Medulla oblongata (tissue), 1 donor: Measurements from ENCODE around the gene PRRC2A.
A peak's percentile ranks its signal among the peaks of the same experiment; 100 is the strongest.

ENCODE experiments used
- DNase-seq: peaks from one replicate; pipeline ENCODE4 v3.0.0-alpha.2; 2015; ENCODE audit errors: extremely low spot score

The PRRC2A gene

GRCh38 chr6:31651602-31652191 is 31.2 kb downstream of the PRRC2A start:
- DNase-seq = peak; percentile 75

DNA sequence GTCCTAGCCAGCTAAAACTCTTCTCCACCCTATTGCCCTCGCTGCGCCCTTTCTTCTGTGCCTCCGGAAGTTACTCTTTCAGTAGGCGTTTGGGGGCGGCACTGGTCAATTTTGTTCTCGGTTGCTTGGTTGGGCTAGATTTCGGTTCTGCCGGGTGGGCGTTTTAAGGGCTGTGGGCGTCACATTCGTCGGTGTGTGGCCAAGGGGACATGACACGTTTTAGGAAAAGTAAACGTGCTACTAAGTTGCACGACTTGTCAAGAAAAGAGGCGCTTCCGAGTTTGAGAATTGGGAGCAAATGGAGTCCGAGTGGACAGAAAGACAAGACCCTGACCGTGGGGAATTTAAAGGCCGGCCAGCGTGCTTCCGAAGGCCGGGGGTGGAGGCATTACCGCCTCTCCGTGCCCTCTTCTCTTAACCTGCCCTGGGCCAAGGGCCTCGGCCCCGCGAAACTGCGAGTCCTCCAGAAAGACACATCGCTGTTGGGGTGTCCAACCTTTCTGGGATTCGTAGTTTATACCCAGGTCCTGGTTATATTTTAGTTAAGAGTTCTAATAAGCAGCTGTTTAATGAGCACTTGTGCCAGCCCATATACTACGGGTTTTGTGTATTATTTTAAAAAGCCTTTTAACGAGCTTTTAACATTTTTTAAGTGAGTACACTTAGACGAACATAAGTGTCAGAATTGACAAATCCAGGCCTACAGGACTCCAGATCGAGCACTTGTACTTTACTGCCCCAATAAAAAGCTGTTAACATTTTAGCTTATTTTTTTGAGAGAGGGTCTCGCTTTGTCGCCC is 32.6 kb downstream of the PRRC2A start:
- DNase-seq = peak; percentile 95

DNA sequence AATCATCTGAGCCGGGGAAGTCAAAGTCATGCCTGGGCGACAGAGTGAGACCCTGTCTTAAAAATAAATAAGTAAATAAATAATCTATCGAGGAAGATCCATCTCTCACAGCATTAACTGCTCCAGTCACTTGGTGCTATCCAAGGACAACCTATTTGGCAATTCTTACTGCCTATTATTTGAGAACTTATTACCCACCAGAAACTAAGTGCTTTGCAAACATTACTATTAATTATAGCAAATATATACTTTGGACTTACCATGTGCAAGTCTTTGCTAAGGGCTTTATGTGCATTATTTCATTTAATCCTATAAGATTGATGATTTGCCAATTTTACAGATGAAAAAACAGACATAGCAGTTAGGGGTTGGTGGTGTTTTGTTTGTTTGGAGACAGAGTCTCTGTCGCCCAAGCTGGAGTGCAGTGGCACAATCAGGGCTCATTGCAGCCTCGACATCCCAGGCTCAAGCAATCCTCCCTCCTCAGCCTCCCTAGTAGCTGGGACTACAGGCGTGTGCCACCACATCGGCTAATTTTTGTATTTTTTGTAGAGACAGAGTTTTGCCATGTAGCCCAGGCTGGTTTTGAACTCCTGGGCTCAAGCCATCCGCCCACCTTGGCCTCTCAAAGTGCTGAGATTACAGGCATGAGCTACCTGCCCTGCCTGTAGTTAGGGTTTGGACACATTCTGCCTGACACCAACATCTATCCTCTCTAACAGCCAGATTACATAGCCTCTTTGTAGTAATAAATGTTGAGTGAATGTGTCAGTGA is 34.2 kb downstream of the PRRC2A start:
- DNase-seq = no peak

GRCh38 chr6:31655349-31656237 is 35.1 kb downstream of the PRRC2A start, which contains the start of gene APOM:
Gene APOM (plus strand): TSS chr6:31655894. CDS start chr6:31655967, 73 bp downstream.
- DNase-seq = no peak

- no peak for DNase-seq
These were observed 37.1 kb downstream of the PRRC2A start for GRCh38 chr6:31657406-31658157.

DNA sequence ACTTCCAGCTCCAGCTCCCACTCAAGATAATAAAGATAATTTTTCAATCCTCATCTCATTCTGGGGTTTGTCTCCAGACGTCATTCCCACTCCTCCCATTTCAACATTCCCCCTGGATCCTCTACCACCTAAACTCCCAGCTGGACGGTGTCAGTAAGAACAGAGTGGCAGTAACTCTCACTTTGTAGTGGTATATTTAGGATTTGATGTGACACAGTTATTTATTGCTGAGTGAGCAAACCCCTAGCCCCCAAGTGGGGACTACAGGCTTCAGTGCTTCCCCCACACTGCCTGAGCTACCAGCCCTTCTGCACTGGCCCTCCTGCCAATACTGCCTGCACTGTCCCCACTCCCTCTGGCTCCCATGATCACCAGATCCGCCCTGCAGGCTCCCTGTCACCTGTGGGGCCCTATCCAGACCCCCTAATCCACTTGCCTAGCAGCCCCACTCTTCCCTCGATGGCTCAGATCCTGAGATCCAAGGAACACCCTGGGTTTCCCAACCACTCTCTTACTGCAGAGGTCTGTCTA is 37.7 kb downstream of the PRRC2A start:
- no peak for DNase-seq

GRCh38 chr6:31658983-31659648 is 38.6 kb downstream of the PRRC2A start:
- no peak for DNase-seq

DNA sequence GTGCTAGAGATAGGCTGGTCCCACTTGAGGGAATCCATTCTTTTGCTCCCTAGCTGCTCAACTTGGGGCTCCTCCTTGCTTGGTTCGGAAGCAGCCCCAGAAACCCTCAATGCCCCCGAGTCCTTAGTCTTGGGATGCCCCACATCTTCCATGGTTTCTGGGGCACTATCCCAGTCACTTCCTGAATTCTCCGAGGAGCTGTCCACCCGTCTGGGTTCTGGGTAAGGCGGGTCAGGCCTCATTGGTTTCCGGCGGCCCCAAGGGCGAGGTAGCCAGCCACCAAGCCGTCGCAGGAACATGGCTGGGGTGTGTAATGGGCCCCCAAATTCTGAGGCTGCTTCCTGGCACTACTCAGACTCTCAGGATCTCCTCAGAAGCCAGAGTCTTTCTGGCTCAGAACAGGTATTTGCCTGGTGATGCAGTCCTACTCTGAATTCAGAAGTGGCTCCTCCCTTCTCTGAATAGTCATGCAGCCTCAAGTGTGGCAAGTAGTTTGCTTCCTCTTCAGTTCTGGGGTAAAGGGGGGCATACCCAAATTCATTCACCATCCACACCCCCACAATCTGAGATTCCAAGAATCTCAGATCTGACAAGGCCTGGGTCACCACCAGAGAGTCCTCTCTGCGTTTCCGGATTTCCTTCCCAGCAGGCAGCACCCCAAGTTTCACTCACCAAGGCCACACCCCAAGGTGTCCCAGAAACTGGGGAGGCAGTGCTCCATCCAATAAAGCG is 39.3 kb downstream of the PRRC2A start:
- peak; percentile 26 for DNase-seq

GRCh38 chr6:31660381-31661261 is 40.1 kb downstream of the PRRC2A start, which contains the start of gene C6orf47:
Gene C6orf47 (minus strand): TSS chr6:31660778. CDS start chr6:31659947, 831 bp downstream.
- peak; percentile 87 for DNase-seq

DNA sequence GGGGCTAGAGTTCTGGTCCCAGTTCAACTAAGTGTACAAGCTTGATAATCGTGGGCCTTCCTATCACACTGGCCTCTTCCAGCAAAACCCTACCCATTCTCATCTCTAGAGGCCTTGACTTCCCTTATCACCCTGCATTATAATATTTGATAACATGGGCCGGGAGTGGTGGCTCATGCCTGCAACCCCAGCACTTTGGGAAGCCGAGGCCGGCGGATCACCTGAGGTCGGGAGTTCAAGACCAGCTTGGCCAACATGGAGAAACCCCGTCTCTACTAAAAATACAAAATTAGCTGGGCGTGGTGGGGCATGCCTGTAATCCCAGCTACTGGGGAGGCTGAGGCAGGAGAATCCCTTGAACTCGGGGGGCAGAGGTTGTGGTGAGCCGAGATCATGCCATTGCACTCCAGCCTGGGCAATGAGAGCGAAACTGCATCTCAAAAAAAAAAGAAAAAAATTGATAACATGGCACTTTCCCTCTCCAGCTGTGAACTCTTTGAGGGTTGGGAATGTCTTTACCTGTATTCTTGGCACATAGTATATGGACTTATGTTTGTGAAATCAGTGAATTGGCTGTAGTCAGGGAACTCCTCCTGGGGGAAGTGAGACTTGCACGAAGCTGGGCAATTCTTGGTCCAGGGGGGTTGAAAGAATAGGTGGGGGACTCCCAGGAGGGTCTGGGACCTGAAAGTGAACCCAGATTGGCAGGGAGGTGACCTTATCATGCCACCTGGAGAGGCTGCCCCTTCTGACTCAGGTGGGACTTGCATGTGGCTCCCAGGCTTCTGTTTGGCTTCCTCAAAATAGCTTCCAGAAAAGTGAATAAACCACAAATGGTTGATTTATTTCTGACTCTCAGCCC is 41.0 kb downstream of the PRRC2A start:
- no peak for DNase-seq

DNA sequence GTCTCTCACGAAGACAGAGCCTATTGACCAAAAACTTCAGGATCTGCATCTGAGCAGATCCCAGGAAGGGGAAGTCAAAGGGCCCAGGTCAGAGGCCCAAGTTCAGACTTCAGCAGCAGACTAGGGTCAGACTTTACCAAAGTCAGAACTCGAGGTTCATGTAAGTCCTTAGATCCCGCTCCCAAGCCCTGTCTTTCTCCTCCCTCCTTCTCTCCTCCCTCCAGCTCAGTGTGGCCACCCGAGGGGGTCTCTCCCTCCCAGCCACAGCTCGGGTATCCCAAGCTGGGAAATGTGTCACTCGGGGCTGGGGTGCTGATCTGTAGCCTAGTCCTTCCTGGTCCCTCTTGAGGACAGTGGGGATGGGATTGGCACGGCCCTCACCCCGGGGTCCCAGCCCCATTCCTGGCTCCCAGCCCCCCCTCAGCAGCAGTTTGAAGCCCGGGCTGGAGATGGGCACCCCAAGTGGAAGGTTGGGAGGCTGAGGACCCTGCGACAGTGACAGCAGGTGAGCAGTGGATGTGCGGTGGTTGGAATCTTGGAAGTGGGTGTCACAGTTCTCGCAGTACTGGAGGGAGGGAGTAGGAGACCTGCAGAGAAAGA is 41.7 kb downstream of the PRRC2A start:
- DNase-seq = no peak

DNA sequence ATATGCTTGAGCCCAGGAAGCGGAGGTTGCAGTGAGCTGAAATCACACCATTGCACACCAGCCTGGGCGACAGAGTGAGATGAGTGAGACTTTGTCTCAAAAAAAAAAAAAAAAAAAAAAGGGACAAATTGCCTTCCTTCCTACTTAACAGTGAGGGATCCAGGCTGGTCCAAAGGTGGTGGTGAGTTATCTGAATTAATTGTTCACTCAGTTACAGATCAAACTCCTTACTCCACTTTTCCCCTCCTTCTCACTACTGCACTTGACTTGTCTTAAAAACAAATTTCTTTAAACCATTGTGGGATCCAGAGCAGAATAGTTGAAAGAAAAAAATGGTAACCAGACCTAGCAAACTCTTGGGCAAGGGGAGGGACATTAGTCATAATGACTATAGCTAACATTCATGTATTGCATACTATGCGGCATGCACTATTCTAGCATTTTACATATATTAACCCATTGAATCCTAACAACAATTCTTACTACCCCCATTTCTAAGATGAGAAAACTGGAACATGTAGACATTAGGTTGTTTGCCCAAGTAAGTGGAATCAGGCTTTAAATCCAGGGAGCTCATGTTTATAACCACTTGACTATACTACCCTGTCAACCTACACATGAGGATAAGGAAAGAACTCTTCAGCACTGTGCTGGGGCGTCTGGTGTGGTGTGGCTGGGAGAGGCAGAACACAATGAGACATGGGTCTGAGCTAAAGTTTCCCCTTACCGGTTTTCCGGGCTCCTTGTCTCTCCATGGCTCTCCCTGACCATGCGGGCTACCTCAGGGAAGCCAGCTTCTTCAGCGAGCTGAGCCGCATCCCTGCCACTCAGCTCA is 42.8 kb downstream of the PRRC2A start:
- DNase-seq = no peak

DNA sequence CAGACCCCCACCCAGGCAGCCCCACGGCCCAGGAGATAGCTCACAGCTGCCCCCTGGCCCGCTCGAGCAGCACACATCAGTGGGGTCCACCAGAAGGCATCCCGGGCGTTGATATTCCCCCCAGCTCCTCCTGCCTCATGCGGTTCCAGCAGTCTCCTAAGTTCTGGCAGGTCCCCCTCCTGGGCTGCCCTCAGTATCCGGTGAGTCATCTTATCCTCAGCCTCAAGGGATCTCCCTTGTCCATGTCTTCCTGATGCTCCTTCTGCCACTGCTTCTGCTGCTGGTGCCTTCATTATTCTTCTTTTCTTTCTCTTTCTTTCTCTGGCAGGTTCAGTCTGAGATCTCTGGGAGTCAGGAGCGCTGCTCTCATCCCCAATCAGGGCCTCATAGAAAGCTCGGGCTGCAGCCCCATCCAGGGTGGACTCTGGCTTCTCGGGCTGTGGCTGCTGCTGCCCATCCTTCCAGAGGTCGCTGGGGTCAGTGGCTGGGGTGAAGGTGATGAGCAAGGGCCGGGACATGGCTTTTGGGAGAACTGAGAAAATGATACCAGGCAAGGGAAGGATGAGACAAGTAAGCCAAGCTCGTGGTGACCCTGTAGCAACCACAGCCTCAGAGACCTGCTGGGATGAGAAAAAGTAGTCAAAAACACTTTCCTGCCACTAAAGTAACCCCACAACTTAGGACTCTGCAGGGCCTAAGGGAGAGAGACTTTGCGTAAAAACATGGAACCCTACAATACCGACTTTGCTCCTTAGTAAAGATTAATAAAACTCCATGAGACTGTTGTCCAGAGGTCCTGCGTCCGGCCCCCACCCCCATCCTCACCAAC is 43.7 kb downstream of the PRRC2A start:
- no peak for DNase-seq

DNA sequence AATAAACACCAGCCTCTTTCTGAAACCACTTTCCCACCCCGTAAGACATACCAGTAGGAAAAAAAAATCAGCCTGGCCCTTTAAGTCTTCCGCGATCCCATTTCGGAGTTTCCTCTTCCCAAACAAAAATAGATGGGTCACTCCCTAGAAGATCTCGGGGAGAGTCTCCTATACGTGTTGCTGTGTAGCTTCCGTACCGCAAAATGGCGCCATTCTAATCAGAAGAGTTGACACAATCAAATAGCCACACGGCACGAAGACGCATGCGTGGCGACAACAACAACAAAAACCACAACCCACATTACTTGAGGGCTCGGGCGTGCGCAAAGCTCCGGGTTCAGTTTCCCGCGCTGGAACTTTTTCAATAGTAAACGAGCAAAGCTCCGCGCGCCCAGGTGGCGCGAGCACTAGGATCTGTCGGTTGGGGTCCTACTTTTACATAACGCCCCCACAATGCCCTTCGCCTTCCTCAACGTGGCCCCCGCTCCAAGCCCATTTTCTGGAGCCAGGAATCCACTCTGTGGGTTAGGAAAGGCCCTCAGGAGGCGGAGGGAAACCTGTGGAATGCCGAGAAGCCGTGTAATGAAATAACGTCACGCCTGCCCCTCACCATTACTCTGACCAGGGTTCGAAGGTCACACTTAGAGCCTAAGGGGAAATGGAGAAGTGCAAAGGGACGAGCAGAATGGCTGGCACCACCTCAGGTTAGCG is 44.4 kb downstream of the PRRC2A start, which contains the start of gene GPANK1:
GPANK1 (minus strand) TSS at position 208 of the 711 bp plus-strand sequence. CDS start 519 bp downstream, outside the sequence.
- DNase-seq = peak; percentile 98
